Type B pancreatic cell (in vitro differentiated cells): ENCODE measurements around the gene APOC3. TPM values are rescaled to one million over a fixed set of nuclear protein-coding genes. Genes with fewer than 3 reads are reported as not detected.

ENCODE experiments used
- DNase-seq: peaks from one replicate; pipeline ENCODE4 v3.0.0; 2021; ENCODE audit warnings: mixed read lengths; ENCODE audit not compliant: unreplicated experiment; ENCODE audit errors: extremely low spot score
- H3K27ac Mint-ChIP-seq: 2 replicates; pipeline ENCODE4 v1.8.0; 2021; ENCODE audit warnings: mild to moderate bottlenecking, mixed read lengths
- H3K27me3 Mint-ChIP-seq: 2 replicates; pipeline ENCODE4 v1.8.0; 2021; ENCODE audit warnings: mixed read lengths
- H3K36me3 Mint-ChIP-seq: 2 replicates; pipeline ENCODE4 v1.8.0; 2021; ENCODE audit warnings: mixed read lengths
- H3K4me1 Mint-ChIP-seq: one replicate; pipeline ENCODE4 v1.8.0; 2021; ENCODE audit warnings: mixed read lengths; ENCODE audit not compliant: unreplicated experiment
- H3K4me3 Mint-ChIP-seq: 2 replicates; pipeline ENCODE4 v1.8.0; 2021; ENCODE audit warnings: mild to moderate bottlenecking, mixed read lengths
- H3K9me3 Mint-ChIP-seq: 2 replicates; pipeline ENCODE4 v1.8.0; 2021; ENCODE audit warnings: mixed read lengths
- CTCF ChIP-seq: fragments of 200-600 bp; sonication (generic); conservative IDR thresholded peaks from 2 replicates; pipeline ENCODE4 v1.5.0; 2021; ENCODE audit warnings: antibody characterized with exemption, mild to moderate bottlenecking
- total RNA-seq: library from RNA; stranded (reverse); gene quantifications from 2 replicates; pipeline ENCODE4 v1.2.1, GENCODE V29; 2021; ENCODE audit warnings: low replicate concordance

The APOC3 gene
- total RNA-seq, 1 donor from 2014 or later = 21.6 TPM

GRCh38 chr11:116862185-116862584 lies 32.5 kb downstream of the APOC3 start:
- H3K36me3 Mint-ChIP-seq = peaks cover 34% of the 10 kb centered on the region
- no peaks in the 10 kb centered on the region for H3K4me1 Mint-ChIP-seq
- DNase-seq = no peak
- no peak for TF ChIP-seq CTCF
- no peaks in the 10 kb centered on the region for H3K9me3 Mint-ChIP-seq
- H3K27me3 Mint-ChIP-seq = no peaks in the 10 kb centered on the region
- no peak overlapping the region for H3K4me3 Mint-ChIP-seq
- no peak overlapping the region for H3K27ac Mint-ChIP-seq

- no peak for TF ChIP-seq CTCF
- Mint-ChIP-seq H3K9me3 (no peaks in the 10 kb centered on the region), H3K4me1 (no peaks in the 10 kb centered on the region), H3K36me3 (peaks cover 34% of the 10 kb centered on the region), H3K4me3 (no peak overlapping the region), H3K27me3 (no peaks in the 10 kb centered on the region), H3K27ac (no peak overlapping the region)
- DNase-seq = no peak
Measured at GRCh38 chr11:116862951-116863350, 33.2 kb downstream of the APOC3 start.

GRCh38 chr11:116864531-116864930 lies 34.8 kb downstream of the APOC3 start:
- no peak for TF ChIP-seq CTCF
- Mint-ChIP-seq H3K4me3 (no peak overlapping the region), H3K9me3 (no peaks in the 10 kb centered on the region), H3K36me3 (peaks cover 31% of the 10 kb centered on the region), H3K27ac (peak overlapping the region; percentile 48), H3K4me1 (no peaks in the 10 kb centered on the region), H3K27me3 (no peaks in the 10 kb centered on the region)
- no peak for DNase-seq

- no peaks in the 10 kb centered on the region for H3K27me3 Mint-ChIP-seq
- no peak overlapping the region for H3K4me3 Mint-ChIP-seq
- TF ChIP-seq CTCF = no peak
- no peak overlapping the region for H3K27ac Mint-ChIP-seq
- H3K36me3 Mint-ChIP-seq = peaks cover 29% of the 10 kb centered on the region
- no peaks in the 10 kb centered on the region for H3K9me3 Mint-ChIP-seq
- DNase-seq = no peak
- no peaks in the 10 kb centered on the region for H3K4me1 Mint-ChIP-seq
Measured at GRCh38 chr11:116865696-116866095, 36.0 kb downstream of the APOC3 start.

- DNase-seq = no peak
- Mint-ChIP-seq H3K27me3 (no peaks in the 10 kb centered on the region), H3K36me3 (peaks cover 27% of the 10 kb centered on the region), H3K9me3 (no peaks in the 10 kb centered on the region), H3K4me3 (no peak overlapping the region), H3K27ac (no peak overlapping the region), H3K4me1 (no peaks in the 10 kb centered on the region)
- no peak for TF ChIP-seq CTCF
Measured at GRCh38 chr11:116866804-116867455, 37.2 kb downstream of the APOC3 start.
